NCI-H2029 (cell line): ENCODE results near the gene IRX3.
A peak's percentile ranks its signal among the peaks of the same experiment; 100 is the strongest.
"Not testable (repeated sequence)": the region's sequence is repeated elsewhere in the genome, so short reads cannot be mapped to it uniquely, and the experiment has no call there.

Experiments used
- DNase-seq: peaks from one replicate; lab custom pipeline; 2025; lab: John Stamatoyannopoulos, UW

The IRX3 gene

DNA sequence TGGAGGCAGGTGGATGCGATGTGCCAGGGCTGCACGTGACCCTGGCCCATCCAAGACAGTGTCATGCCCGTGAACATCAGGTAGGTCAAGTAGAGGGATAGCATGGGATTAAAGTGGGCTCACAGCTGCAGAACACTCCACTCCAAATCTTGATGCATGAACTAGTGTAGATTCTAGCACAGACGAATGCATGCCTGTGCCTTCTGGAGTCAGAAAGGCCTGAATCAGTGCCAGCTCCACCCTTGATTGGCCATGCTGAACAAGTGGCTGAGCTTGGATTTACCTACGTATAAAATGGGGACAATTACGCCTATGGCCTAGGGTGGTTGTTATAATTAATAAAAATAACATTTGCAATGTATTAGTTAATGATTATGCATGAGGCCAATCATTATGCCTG lies 10.6 kb downstream of the IRX3 start:
- no peak for DNase-seq

DNA sequence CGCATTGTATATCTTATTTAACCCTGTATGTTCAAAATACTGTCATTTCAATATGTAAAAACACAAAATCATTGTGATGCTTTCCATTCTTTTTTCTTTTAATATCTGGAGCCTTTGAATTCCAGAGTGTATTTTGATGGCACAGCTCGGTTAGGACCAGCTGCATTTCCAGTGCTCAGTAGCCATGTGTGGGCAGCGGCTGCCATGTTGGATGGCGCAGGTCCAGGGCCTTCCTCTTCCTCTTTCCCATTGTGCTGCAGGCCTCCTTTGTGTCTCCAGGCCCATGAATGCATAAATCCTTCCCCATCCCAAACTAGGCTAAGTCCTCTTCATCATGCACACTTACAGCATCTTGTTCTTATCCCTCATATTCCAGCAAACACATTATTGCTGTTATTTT lies 13.0 kb downstream of the IRX3 start:
- no peak for DNase-seq

DNA sequence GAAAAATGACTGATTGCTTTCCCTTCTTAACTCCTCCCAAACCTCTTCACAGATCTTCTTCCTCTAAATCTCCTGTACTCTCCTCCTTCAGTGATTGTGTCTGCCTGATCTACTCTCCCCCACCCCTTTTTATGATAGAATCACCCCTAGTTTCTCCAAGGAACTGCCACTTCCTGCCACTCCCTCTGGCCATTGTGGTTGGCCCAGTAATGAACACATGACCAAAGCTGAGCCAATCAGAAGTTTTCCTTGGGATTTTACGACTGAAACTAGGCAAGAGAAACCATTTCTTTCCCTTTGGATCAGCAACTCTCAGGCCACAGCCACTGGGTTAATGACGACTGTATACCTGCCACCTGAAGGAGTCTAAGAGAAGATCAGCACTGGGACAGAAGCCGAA lies 15.9 kb downstream of the IRX3 start:
- DNase-seq: no peak

GRCh38 chr16:54269461-54269860 lies 17.1 kb downstream of the IRX3 start:
- no peak for DNase-seq

DNA sequence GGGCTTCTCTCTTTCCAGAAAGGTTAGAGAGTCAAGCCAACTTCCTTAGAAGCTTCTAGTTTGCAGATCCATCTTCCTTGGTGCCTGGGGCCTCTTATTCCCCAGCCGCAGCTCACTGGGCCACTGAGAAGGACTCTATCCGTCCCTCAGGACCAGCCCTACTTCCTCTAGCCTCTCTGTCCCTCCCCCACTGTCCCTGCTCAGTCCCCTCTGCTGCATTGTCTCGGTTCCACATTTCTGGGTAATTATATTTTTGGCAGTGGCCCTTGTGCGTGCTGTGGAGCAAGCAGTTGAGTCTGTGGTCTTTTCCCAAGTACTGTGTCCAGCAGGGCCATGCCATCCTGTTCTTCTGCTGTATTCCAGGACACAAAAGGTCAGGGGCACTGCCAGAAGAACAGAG lies 17.8 kb downstream of the IRX3 start:
- DNase-seq: no peak

DNA sequence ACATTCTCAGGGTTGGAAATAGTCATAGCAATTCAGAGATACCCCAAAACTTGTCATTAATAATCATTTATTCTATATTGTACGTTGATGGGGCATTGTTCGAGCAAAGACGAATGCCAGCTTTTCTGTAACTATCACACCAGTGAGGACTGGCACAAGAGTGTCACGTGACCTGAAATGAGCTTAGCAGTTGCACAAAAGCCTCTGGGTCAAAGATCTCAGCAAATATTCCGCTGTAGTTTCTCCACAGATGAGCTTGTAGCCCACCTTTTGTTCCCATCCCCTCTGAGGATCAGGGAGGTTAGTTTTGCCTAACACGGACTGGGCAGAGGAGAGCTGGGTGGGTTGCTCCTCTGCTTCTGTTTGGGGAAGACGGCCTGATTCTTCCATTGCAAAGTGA lies 18.2 kb downstream of the IRX3 start:
- DNase-seq: no peak

DNA sequence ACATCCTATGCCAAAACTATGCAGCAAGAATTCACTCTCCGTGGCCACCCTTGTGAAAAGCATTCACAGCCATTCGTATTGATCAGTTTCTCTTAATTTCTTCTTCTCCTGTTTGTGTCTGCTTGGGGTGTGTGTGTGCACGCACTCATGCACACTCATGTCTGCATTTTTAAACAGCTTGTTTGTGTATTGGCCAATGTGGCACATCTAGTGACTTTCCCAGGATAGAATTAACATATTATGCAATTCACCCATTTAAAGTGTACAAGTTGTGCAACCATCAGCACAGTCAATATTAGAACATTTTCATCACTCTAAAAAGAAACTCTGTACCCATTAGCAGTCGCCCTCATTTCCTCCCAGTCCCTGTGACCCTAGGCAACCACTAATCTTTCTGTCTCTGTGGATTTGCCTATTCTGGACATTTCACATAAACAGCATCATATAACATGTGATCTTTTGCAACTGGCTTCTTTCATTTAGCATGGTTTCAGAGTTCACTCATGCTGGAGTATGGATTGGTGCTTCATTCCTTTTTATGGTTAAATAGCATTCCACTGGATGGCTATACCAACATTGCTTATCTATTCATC lies 20.1 kb downstream of the IRX3 start:
- no peak for DNase-seq

- DNase-seq: peak; percentile 47
Observed at GRCh38 chr16:54265575-54266107, 20.9 kb downstream of the IRX3 start.

DNA sequence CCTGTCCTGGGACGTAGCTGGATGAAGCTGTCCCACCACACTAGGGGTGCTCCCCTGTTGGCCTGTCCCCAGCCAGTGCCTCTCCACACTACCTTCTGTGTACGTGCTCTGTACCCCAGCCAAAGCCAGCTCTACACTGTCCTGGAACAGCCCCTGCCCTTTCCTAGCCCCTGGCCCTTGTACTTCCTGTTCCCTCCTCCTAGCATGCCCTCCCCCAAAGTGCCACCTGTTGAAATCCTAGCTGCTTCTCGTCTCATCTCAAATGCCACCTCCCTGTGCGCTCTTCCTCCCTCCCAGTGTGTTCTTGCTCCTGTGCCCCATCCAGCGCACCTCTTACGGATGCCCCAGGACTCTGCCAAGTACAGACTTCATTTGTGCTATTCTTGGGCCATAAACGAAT lies 33.5 kb downstream of the IRX3 start:
- DNase-seq: no peak

- DNase-seq: no peak
Observed at GRCh38 chr16:54248863-54249710, 37.5 kb downstream of the IRX3 start.

DNA sequence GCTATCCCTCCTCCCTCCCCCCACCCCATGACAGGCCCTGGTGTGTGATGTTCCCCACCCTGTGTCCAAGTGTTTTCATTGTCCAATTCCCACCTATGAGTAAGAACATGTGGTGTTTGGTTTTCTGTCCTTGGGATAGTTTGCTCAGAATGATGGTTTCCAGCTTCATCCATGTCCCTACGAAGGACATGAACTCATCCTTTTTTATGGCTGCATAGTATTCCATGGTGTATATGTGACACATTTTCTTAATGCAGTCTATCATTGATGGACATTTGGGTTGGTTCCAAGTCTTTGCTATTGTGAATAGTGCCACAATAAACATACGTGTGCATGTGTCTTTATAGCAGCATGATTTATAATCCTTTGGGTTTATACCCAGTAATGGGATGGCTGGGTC lies 38.9 kb downstream of the IRX3 start:
- DNase-seq: not testable (repeated sequence)

GRCh38 chr16:54246454-54246821 lies 40.1 kb downstream of the IRX3 start:
- DNase-seq: no peak

DNA sequence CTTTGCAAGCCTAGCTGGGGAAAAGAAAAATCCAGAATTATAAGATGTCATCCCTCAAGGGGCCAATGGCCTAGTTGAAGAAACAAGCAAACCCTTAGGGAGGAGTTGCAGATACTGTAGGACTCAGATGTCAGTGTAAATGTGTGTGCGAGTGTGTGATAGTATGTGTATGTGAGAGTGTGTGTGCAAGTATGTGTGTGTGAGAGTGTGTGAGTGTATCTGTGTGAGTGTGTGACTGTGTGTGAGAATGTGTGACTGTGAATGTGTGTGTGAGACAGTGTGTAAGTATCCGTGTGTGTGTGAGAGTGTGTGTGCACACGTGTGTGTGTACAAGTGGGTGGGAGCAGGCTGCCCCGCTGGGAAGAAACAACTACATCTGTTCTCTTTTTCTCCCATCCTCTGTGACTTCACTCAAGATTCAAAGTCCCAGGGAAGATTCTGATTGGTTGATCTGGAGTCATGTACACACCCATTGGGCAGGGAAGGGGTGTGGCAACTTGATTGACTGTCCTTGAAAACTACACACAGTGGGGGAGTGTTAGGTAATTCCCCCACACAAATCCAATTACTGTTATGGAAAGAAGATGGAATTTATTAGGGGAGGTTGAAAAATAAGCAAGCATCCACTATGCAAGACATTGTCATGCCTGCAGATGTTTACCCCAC lies 40.7 kb downstream of the IRX3 start:
- DNase-seq: no peak

- no peak for DNase-seq
Observed at GRCh38 chr16:54244061-54244886, 42.3 kb downstream of the IRX3 start.

GRCh38 chr16:54243202-54243601 lies 43.4 kb downstream of the IRX3 start:
- DNase-seq: no peak

DNA sequence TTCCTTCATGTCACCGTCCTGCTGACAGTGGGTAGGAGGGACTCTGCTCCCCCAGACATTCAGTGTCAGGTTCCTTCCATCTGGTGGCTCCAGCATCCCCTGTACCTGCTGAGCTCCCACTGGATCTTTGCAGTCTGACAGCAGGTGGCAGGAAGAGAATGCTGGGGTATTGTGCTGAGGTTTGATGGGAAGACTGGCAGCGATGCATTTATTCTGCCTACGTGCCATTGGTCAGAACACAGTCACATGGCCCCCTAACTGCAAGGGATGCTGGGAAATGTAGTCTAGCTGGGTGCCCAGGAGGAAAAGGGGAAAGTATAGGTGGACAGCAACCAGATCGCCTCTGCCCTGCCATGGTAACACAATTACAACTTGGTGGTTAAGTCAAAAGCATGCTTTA lies 44.4 kb downstream of the IRX3 start:
- no peak for DNase-seq

GRCh38 chr16:54241525-54241924 lies 45.1 kb downstream of the IRX3 start:
- DNase-seq: no peak

DNA sequence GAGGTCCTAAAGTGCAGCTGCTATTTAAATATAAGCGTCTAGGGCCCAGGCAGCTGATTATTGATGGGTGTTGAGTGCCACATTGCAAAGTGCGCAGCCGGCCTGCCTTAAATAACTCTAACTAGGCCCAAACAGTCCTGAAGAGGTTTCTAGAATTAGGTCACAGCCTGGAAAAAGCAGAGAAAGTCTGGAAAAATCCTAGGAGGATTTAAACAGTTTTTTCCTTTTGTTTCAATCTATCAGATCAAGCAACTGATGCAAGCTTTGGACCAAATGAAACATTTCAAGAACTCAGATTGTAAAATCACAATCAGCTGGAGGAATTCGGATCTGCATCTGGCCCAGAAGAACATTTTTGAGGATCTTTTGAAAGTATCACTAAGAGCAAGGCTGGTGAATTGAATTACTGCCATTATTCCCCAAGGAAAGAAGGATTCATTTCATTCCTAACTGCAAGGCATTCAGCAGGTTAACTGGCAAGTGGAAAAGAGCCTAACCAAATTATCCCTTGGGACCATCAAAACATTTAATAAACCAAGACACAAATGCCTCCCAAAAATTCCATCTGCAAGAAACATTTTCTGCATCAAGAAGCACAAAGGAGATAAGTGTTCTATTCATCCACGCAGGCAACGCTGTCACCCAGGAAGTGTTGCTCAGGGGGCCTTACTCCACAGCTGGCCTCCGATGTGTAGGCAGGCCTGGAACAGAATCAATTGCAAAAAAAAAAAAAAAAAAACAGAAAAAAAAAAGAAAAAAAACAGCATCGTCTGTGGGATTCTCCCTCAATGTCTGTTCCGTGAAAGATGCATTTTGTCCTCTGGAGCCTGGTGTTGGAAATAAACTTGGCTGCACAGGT lies 46.1 kb downstream of the IRX3 start:
- DNase-seq: no peak

DNA sequence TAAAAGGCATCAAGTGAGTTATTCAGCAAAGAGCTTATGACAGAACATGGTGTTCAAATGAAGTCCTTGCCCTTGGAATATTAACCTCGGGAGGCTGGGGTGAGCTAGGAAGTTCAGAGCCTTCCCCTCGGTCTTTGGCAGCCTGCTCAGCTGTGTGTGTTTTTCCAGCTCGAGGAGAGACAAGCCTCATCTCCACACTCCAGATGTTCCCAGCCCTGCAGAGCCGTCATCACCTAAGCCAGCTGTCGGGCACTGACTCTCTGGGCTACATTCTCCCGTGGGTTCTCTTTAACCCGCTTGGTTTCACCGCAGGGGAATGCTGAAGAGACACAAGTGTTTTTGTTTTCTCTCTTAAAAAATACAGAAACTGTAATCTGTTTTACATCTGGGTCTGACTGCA lies 47.1 kb downstream of the IRX3 start:
- no peak for DNase-seq

DNA sequence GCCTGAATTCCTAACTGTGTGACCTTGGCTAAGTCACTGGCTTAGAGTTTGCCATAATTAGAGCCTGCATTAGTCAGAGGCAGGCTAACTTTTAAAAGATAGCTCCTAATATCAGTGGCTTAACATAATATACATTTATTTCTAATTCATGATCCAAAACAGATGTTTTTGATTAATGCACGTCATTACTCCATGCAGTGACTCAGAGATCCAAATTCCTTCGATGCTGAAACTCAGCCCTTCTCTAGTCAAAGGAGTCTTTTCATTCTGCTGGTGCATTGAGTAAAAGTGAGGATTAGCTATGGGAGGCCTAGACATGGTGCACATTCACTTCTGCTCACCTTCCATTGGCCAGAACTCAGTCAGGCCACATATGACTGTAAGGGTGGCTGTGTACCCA lies 49.8 kb downstream of the IRX3 start:
- DNase-seq: no peak

GRCh38 chr16:54233615-54234014 lies 53.0 kb downstream of the IRX3 start:
- no peak for DNase-seq
